Measurements from ENCODE around the gene DDI2. TPM values are rescaled to one million over a fixed set of nuclear protein-coding genes. Genes with fewer than 3 reads are reported as not detected.
"Not testable (repeated sequence)": the region's sequence is repeated elsewhere in the genome, so short reads cannot be mapped to it uniquely, and the experiment has no call there.

Gene DDI2
- total RNA-seq, 2 experiments from 2014 or later = 26.3 to 28.2 TPM

DNA sequence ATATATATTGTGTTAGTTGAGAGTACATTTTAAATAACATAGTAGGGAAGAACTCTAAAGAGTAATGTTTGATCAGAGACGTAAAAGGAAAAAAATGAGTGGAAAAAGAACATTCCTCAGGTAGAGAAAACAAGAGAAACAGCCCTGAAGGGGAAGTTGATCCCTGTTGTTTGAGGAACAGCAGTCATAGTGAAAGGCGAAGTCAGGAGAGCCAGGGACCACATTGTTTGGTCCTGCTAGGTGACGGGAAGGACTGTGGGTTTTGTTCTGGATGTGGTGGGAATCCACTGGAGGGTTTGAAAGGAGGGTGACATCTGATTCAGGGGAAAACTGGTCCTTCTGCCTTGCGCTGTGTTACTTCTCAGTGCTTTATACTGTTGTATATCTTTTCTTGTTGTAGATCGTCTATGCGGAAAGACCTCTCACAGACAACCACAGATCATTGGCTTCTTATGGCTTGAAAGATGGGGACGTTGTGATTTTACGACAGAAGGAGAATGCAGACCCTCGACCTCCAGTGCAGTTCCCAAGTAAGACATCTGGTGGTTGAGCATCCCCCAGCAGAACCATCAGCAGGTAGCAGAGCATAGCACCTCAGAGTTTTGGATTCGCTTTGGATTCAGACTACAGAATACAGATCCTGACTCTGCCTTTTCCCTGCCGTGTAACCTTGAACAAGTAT, 9.2 kb downstream of the DDI2 start:
- Mint-ChIP-seq H3K27ac (no peak overlapping the region), H3K27me3 (no peaks in the 10 kb centered on the region), H3K4me1 (ENCODE audit: low read depth) (peaks cover 45% of the 10 kb centered on the region), H3K4me3 (no peak overlapping the region), H3K36me3 (peaks cover 30% of the 10 kb centered on the region), H3K9me3 (no peaks in the 10 kb centered on the region)
- intact Hi-C loops (cut with micrococcal nuclease) = no loop called here
- ChIA-PET CTCF (interaction anchor here (0.9 kb wide), 1 partner anchor 7 kb away, joined by 3 read pairs; no protein-coding TSS in a partner anchor), POLR2A (no interaction called here)
- DNase-seq = no peak

DNA sequence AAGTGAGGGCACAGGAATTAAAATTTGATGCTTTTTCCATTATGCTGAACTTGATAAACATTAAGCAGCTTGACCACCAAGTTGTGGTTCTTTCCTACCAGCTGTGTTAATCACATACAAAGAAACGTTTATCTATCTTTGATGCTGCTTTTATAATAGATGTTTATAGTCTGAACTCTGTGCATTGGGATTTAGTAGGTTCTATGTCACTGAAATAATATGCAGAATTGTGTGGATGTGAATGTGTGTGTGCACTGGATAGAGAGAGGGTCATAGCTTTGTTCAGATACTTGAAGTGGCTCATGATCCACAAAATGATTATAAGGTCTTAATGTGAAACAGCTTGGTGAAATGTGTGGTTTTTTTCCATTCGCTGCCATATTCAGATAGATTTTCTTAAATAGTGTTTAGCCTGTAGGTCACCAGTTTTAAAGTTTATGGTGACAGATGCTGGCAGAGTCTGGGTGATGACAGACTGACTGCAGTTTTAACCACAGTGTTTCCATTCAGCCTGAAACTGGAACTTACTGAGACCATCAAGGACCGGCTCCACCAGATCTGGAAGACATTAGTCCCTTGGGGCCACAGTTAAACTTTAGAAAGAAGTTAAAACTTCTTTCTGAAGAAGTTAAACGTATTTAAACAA, 10.2 kb downstream of the DDI2 start:
- Mint-ChIP-seq H3K9me3 (no peaks in the 10 kb centered on the region), H3K27me3 (no peaks in the 10 kb centered on the region), H3K36me3 (peaks cover 37% of the 10 kb centered on the region), H3K4me1 (ENCODE audit: low read depth) (peaks cover 43% of the 10 kb centered on the region), H3K27ac (peak overlapping the region; percentile 70), H3K4me3 (no peak overlapping the region)
- intact Hi-C loops (cut with micrococcal nuclease) = no loop called here
- POLR2A ChIA-PET = no interaction called here
- CTCF ChIA-PET = interaction anchor here (0.6 to 0.9 kb wide), 2 partner anchors 9 to 97 kb away, joined by 3 read pairs; no protein-coding TSS in a partner anchor
- no peak for DNase-seq

GRCh38 chr1:15628003-15628402, 10.7 kb downstream of the DDI2 start:
- Mint-ChIP-seq H3K9me3 (no peaks in the 10 kb centered on the region), H3K36me3 (peaks cover 39% of the 10 kb centered on the region), H3K27ac (peak overlapping the region; percentile 70), H3K4me3 (no peak overlapping the region), H3K27me3 (no peaks in the 10 kb centered on the region), H3K4me1 (ENCODE audit: low read depth) (peaks cover 37% of the 10 kb centered on the region)
- ChIA-PET POLR2A (no interaction called here), CTCF (no interaction called here)
- DNase-seq = no peak
- intact Hi-C loops (cut with micrococcal nuclease) = no loop called here

- H3K36me3 Mint-ChIP-seq = peaks cover 61% of the 10 kb centered on the region
Measured at GRCh38 chr1:15633756-15634420, 16.6 kb downstream of the DDI2 start.

DNA sequence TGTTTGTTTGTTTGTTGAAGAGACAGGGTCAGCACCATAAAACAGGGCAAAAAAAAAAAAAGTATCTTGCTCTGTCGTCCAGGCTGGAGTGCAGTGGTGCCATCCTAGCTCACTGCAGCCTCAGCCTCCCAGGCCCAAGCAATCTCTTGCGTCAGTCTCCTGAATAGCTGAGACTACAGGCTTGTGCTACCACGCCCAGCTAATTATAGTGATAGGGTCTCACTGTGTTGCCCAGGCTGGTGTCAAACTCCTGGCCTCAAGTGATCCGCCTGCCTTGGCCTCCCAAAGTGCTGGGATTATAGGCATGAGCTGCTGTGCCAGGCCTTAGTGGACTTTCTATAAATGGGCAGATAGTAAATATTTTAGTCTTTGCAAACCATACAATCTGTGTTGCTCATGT, 19.2 kb downstream of the DDI2 start:
- no peak overlapping the region for H3K4me3 Mint-ChIP-seq
- POLR2A ChIA-PET = no interaction called here
- H3K9me3 Mint-ChIP-seq = no peaks in the 10 kb centered on the region

More at GRCh38 chr1:15633756-15634420, 16.6 kb downstream of the DDI2 start:
- no peaks in the 10 kb centered on the region for H3K9me3 Mint-ChIP-seq
- no peak overlapping the region for H3K27ac Mint-ChIP-seq
- H3K4me1 Mint-ChIP-seq (ENCODE audit: low read depth) = peaks cover 6% of the 10 kb centered on the region
- CTCF ChIA-PET = no interaction called here
- DNase-seq = no peak
- no peaks in the 10 kb centered on the region for H3K27me3 Mint-ChIP-seq
- POLR2A ChIA-PET = no interaction called here
- intact Hi-C loops (cut with micrococcal nuclease) = no loop called here
- no peak overlapping the region for H3K4me3 Mint-ChIP-seq

DNA sequence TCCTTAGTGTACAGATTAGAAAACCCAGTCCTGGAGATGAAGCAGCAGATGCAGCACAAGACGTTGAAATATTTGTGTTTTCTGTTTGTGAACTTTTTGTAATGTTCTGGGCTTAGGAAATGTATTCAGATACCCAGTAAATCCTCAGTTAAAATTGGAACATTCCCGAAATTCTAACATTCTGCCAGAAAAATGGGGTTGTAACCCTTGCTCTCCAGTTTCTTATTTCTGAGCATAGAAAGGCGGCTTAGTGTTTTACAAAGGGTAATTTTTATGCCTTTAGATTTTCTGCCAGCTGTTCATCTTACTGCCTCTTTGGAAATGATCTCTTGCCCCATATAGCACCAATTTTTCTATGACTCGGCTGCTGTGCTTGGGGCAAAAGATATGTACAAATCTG, 20.6 kb downstream of the DDI2 start:
- no peak overlapping the region for H3K4me3 Mint-ChIP-seq
- POLR2A ChIA-PET = no interaction called here
- H3K4me1 Mint-ChIP-seq (ENCODE audit: low read depth) = no peaks in the 10 kb centered on the region
- intact Hi-C loops (cut with micrococcal nuclease) = no loop called here
- DNase-seq = no peak
- H3K36me3 Mint-ChIP-seq = peaks cover 58% of the 10 kb centered on the region
- H3K9me3 Mint-ChIP-seq = no peaks in the 10 kb centered on the region
- CTCF ChIA-PET = no interaction called here
- no peaks in the 10 kb centered on the region for H3K27me3 Mint-ChIP-seq
- H3K27ac Mint-ChIP-seq = no peak overlapping the region

More for the DNA sequence above, 19.2 kb downstream of the DDI2 start:
- peaks cover 60% of the 10 kb centered on the region for H3K36me3 Mint-ChIP-seq
- peaks cover 3% of the 10 kb centered on the region for H3K4me1 Mint-ChIP-seq (ENCODE audit: low read depth)
- no peak for DNase-seq
- intact Hi-C loops (cut with micrococcal nuclease) = no loop called here
- CTCF ChIA-PET = interaction anchor here (0.6 kb wide), 1 partner anchor 164 kb away, joined by 4 read pairs; no protein-coding TSS in a partner anchor
- no peak overlapping the region for H3K27ac Mint-ChIP-seq
- no peaks in the 10 kb centered on the region for H3K27me3 Mint-ChIP-seq

GRCh38 chr1:15639262-15639661, 22.0 kb downstream of the DDI2 start:
- Mint-ChIP-seq H3K9me3 (no peaks in the 10 kb centered on the region), H3K36me3 (peaks cover 63% of the 10 kb centered on the region), H3K27ac (no peak overlapping the region), H3K4me3 (no peak overlapping the region), H3K4me1 (ENCODE audit: low read depth) (no peaks in the 10 kb centered on the region), H3K27me3 (no peaks in the 10 kb centered on the region)
- intact Hi-C loops (cut with micrococcal nuclease) = no loop called here
- no peak for DNase-seq
- ChIA-PET CTCF (interaction anchor here (0.6 kb wide), 2 partner anchors 162 to 435 kb away, joined by 3 read pairs; no protein-coding TSS in a partner anchor), POLR2A (no interaction called here)

- POLR2A ChIA-PET = no interaction called here
- Mint-ChIP-seq H3K27me3 (no peaks in the 10 kb centered on the region), H3K27ac (no peak overlapping the region), H3K4me1 (ENCODE audit: low read depth) (no peaks in the 10 kb centered on the region), H3K36me3 (peaks cover 61% of the 10 kb centered on the region), H3K9me3 (no peaks in the 10 kb centered on the region), H3K4me3 (no peak overlapping the region)
- intact Hi-C loops (cut with micrococcal nuclease) = no loop called here
- no peak for DNase-seq
- CTCF ChIA-PET = interaction anchor here (0.6 kb wide), 1 partner anchor 434 kb away, joined by 3 read pairs; no protein-coding TSS in a partner anchor
Measured at GRCh38 chr1:15639931-15640330, 22.7 kb downstream of the DDI2 start.

- Mint-ChIP-seq H3K27me3 (no peaks in the 10 kb centered on the region), H3K9me3 (no peaks in the 10 kb centered on the region), H3K36me3 (peaks cover 65% of the 10 kb centered on the region), H3K4me3 (no peak overlapping the region), H3K4me1 (ENCODE audit: low read depth) (no peaks in the 10 kb centered on the region), H3K27ac (no peak overlapping the region)
- DNase-seq = no peak
- ChIA-PET POLR2A (no interaction called here), CTCF (no interaction called here)
- intact Hi-C loops (cut with micrococcal nuclease) = no loop called here
Measured at GRCh38 chr1:15640667-15641066, 23.4 kb downstream of the DDI2 start.

DNA sequence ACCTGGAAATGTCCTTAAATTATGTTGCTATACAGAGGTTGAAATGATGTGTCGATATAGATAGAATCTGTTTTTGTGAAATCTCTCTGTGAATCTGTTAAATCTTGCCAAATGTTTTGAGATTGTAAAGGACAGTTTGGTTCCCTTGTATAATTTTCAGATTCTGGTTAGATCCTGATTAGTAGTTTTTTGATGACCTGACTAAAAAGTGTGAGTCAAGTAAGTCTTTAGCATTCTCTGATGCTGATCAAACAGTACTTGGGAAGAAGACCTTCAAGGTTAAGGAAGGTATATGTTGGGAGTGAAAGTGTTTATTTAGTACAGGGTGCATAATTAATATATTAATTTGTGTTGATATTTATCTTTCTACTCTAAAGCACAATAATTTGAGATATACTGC, 32.7 kb downstream of the DDI2 start:
- intact Hi-C loops (cut with micrococcal nuclease) = no loop called here
- CTCF ChIA-PET = interaction anchor here (0.5 kb wide), 1 partner anchor 50 kb away, joined by 3 read pairs; no protein-coding TSS in a partner anchor
- POLR2A ChIA-PET = no interaction called here
- no peak overlapping the region for H3K27ac Mint-ChIP-seq
- no peaks in the 10 kb centered on the region for H3K4me1 Mint-ChIP-seq (ENCODE audit: low read depth)
- peaks cover 25% of the 10 kb centered on the region for H3K36me3 Mint-ChIP-seq
- H3K27me3 Mint-ChIP-seq = no peaks in the 10 kb centered on the region
- DNase-seq = no peak
- H3K9me3 Mint-ChIP-seq = no peaks in the 10 kb centered on the region
- no peak overlapping the region for H3K4me3 Mint-ChIP-seq

GRCh38 chr1:15650433-15650832, 33.2 kb downstream of the DDI2 start:
- H3K36me3 Mint-ChIP-seq = peaks cover 22% of the 10 kb centered on the region
- POLR2A ChIA-PET = no interaction called here
- H3K9me3 Mint-ChIP-seq = no peaks in the 10 kb centered on the region
- no peak overlapping the region for H3K27ac Mint-ChIP-seq
- H3K4me1 Mint-ChIP-seq (ENCODE audit: low read depth) = no peaks in the 10 kb centered on the region
- DNase-seq = no peak
- CTCF ChIA-PET = interaction anchor here (0.5 kb wide), 1 partner anchor 51 kb away, joined by 3 read pairs; no protein-coding TSS in a partner anchor
- no peak overlapping the region for H3K4me3 Mint-ChIP-seq
- intact Hi-C loops (cut with micrococcal nuclease) = no loop called here
- no peaks in the 10 kb centered on the region for H3K27me3 Mint-ChIP-seq

- DNase-seq; H3K4me3 Mint-ChIP-seq; intact Hi-C loops (cut with micrococcal nuclease); CTCF ChIA-PET; POLR2A ChIA-PET; H3K9me3 Mint-ChIP-seq; H3K4me1 Mint-ChIP-seq (ENCODE audit: low read depth); H3K27ac Mint-ChIP-seq; H3K27me3 Mint-ChIP-seq: not testable (repeated sequence)
- H3K36me3 Mint-ChIP-seq = peaks cover 29% of the 10 kb centered on the region
Measured at GRCh38 chr1:15652130-15652529, 34.9 kb downstream of the DDI2 start.
